NCI-H2107 (cell line): Measurements from ENCODE around the gene TRIM40.

Source experiments
- DNase-seq: peaks from one replicate; lab custom pipeline; 2025; lab: John Stamatoyannopoulos, UW

Gene TRIM40

GRCh38 chr6:30149858-30150550, 14.1 kb downstream of the TRIM40 start:
- no peak for DNase-seq

- DNase-seq = no peak
Observed at GRCh38 chr6:30150671-30151395, 14.9 kb downstream of the TRIM40 start.

- DNase-seq = no peak
Observed at GRCh38 chr6:30151580-30151979, 15.6 kb downstream of the TRIM40 start.

- DNase-seq = no peak
Observed at GRCh38 chr6:30152016-30152673, 16.2 kb downstream of the TRIM40 start.

- DNase-seq = no peak
Observed at GRCh38 chr6:30152910-30153610, 17.1 kb downstream of the TRIM40 start.

- no peak for DNase-seq
Observed at GRCh38 chr6:30154061-30154460, 18.1 kb downstream of the TRIM40 start.

GRCh38 chr6:30154709-30155519, 19.0 kb downstream of the TRIM40 start:
- DNase-seq = no peak

- no peak for DNase-seq
Observed at GRCh38 chr6:30155520-30156261, 19.8 kb downstream of the TRIM40 start.

GRCh38 chr6:30156262-30156599, 20.3 kb downstream of the TRIM40 start:
- no peak for DNase-seq

- DNase-seq = no peak
Observed at GRCh38 chr6:30156774-30157173, 20.8 kb downstream of the TRIM40 start.

- DNase-seq = no peak
Observed at GRCh38 chr6:30157581-30157980, 21.6 kb downstream of the TRIM40 start.

- no peak for DNase-seq
Observed at GRCh38 chr6:30157999-30158398, 22.1 kb downstream of the TRIM40 start.

- no peak for DNase-seq
Observed at GRCh38 chr6:30158475-30159040, 22.6 kb downstream of the TRIM40 start.

GRCh38 chr6:30160008-30160784, 24.3 kb downstream of the TRIM40 start:
- no peak for DNase-seq

GRCh38 chr6:30160785-30161531, 25.0 kb downstream of the TRIM40 start, which contains the start of gene TRIM10:
Gene TRIM10, minus strand, starts transcription at chr6:30161211. Its CDS starts 353 bp downstream, at chr6:30160858.
- no peak for DNase-seq

GRCh38 chr6:30162265-30163089, 26.5 kb downstream of the TRIM40 start:
- no peak for DNase-seq

GRCh38 chr6:30163090-30163917, 27.4 kb downstream of the TRIM40 start, which contains the start of gene TRIM15:
Gene TRIM15, plus strand, starts transcription at chr6:30163546. Its CDS starts 139 bp downstream, at chr6:30163685.
- DNase-seq = no peak
